Prostate gland (tissue), 2 donors: ENCODE data around the gene AAR2. TPM values are rescaled to one million over a fixed set of nuclear protein-coding genes. Genes with fewer than 3 reads are reported as not detected.

Experiments
- DNase-seq: peaks from one replicate; pipeline ENCODE4 v3.0.0-alpha.2; 2019; ENCODE audit warnings: low spot score
- H3K27ac ChIP-seq, 2 donors: fragments of 200-600 bp; sonication (generic); 2 replicates each; pipeline ENCODE4 v1.5.1; 2017 to 2019
- H3K27me3 ChIP-seq: fragments of 200-600 bp; sonication (generic); replicated peaks from 2 replicates; pipeline ENCODE4 v1.5.1; 2019; ENCODE audit not compliant: insufficient read depth
- H3K36me3 ChIP-seq, 2 donors: fragments of 200-600 bp; sonication (generic); 1 replicate in 1 of 2; 2 replicates in 1 of 2; pipeline versions ENCODE4 v1.5.1 to v1.8.1; 2017 to 2019
- H3K4me1 ChIP-seq: fragments of 200-600 bp; sonication (generic); replicated peaks from 2 replicates; pipeline ENCODE4 v1.5.1; 2019
- H3K4me3 ChIP-seq, 2 donors: fragments of 200-600 bp; sonication (generic); 2 replicates each; pipeline ENCODE4 v1.5.1; 2017 to 2019
- H3K9me3 ChIP-seq: fragments of 200-600 bp; sonication (generic); 2 replicates; pipeline ENCODE4 v1.5.1; 2017
- POLR2A ChIP-seq: fragments of 450-650 bp; IDR thresholded peaks from one replicate; pipeline ENCODE4 v1.6.1; 2016; ENCODE audit warnings: antibody characterized with exemption, mild to moderate bottlenecking
- POLR2AphosphoS5 ChIP-seq: sonication (generic); formaldehyde crosslinking; IDR thresholded peaks from one replicate; pipeline ENCODE4 v1.6.1; 2017; ENCODE audit warnings: antibody characterized with exemption
- WGBS: methylation state at CpG from one replicate; pipeline ENCODE4 v1.1.5; 2018; 5-methylcytosine and 5-hydroxymethylcytosine counted together
- intact Hi-C: fragments of 100-400 bp; cut with DNase I; formaldehyde crosslinking; loops from one replicate; pipeline ENCODE4 v1.14.2; 2022
- total RNA-seq, 2 donors: library from RNA; depleted of rRNA; stranded (reverse); fragments of >200 nt; gene quantifications; one replicate each; pipeline ENCODE4 v1.1.0, GENCODE V29; 2016
- TF ChIP-seq, protein P1 (sequence below), 4 experiments: fragments of 200-600 bp in 2 of 4; fragments of 450-650 bp in 2 of 4; sonication (generic) in 2 of 4; IDR thresholded peaks; 1 replicate in 3 of 4; 2 replicates in 1 of 4; pipeline ENCODE4 v1.5.1; 2016 to 2019; ENCODE audit warnings: antibody characterized with exemption in 4 of 4, mild to moderate bottlenecking in 2 of 4, moderate library complexity in 2 of 4

The AAR2 gene
- total RNA-seq, 2 donors from 2014 or later: 34.7 to 44.6 TPM

DNA sequence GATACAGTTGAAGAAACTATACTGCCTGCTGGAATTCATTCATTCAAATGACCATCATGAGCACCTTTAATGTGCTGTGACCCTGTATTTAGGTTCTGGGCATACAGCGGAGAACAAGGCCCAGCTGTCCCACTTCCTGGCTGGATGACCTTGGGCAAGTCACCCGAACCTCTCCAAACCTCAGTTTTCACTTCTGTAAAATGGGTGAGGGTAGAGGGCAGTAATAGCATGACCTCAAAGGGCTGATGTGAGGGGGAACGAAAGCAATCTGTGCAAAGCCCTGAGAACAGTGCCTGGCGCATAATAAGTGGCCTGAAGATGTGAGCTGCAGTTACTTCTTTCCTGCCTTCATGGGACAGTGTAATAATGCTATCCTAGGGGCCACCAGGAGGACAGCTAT is 20.5 kb upstream of the AAR2 start:
- intact Hi-C loops: no loop called here
- H3K36me3 ChIP-seq: no peaks in the 10 kb centered on the region

DNA sequence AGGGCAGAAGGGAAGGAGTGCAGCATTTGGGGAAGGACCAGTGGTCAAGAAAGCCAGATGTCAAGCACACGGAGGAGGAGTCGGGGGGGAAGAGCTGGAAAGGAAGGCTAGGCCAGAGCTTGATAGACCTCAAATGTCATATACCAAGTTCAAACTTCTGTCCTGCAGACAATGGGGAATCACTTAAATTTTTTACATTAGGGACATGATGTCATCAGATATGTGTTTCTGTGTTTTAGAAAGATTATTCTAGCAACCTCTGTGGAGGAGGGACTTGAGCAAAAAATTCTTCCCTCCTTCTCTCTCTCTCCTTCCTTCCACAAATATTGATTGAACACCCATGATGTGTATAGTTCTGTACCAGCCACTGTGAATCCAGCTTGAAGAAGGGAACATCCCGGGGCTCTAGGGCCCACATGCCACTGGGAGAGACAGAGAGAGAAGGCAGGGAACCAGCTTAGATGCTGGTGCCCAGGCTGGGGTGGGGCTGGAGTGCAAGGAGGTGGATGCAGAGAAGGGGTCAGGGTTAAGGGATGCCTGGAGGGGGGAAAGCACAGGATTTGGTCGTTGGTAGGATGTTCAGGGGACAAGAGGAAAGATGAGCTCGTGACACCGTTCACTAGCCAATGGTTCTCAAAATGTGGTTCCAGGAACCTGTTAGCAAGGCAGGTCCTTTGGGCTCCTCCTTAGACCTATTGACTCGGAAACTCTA is 19.8 kb upstream of the AAR2 start:
- TF ChIP-seq, protein P1, sequence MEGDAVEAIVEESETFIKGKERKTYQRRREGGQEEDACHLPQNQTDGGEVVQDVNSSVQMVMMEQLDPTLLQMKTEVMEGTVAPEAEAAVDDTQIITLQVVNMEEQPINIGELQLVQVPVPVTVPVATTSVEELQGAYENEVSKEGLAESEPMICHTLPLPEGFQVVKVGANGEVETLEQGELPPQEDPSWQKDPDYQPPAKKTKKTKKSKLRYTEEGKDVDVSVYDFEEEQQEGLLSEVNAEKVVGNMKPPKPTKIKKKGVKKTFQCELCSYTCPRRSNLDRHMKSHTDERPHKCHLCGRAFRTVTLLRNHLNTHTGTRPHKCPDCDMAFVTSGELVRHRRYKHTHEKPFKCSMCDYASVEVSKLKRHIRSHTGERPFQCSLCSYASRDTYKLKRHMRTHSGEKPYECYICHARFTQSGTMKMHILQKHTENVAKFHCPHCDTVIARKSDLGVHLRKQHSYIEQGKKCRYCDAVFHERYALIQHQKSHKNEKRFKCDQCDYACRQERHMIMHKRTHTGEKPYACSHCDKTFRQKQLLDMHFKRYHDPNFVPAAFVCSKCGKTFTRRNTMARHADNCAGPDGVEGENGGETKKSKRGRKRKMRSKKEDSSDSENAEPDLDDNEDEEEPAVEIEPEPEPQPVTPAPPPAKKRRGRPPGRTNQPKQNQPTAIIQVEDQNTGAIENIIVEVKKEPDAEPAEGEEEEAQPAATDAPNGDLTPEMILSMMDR (IDR thresholded peaks at IDR 0.05): no peak
- TF ChIP-seq POLR2AphosphoS5 (no peak), POLR2A (no peak)
- intact Hi-C loops: no loop called here
- DNase-seq: no peak
- no peaks in the 10 kb centered on the region for H3K27me3 ChIP-seq
- WGBS: 71% methylated on average over 7 of the region's 7 CpGs
- H3K27ac ChIP-seq: no peak overlapping the region
- no peak overlapping the region for H3K4me3 ChIP-seq
- H3K4me1 ChIP-seq: no peaks in the 10 kb centered on the region
- H3K36me3 ChIP-seq: no peaks in the 10 kb centered on the region
- no peaks in the 10 kb centered on the region for H3K9me3 ChIP-seq

More for the DNA sequence above, 20.5 kb upstream of the AAR2 start:
- Histone ChIP-seq H3K4me3 (no peak overlapping the region), H3K9me3 (no peaks in the 10 kb centered on the region), H3K27me3 (no peaks in the 10 kb centered on the region), H3K27ac (no peak overlapping the region), H3K4me1 (no peaks in the 10 kb centered on the region)
- 96% methylated on average over 4 of the region's 4 CpGs for WGBS
- TF ChIP-seq POLR2AphosphoS5 (no peak), POLR2A (no peak)
- TF ChIP-seq, protein P1 (IDR thresholded peaks at IDR 0.05): no peak
- DNase-seq: no peak

DNA sequence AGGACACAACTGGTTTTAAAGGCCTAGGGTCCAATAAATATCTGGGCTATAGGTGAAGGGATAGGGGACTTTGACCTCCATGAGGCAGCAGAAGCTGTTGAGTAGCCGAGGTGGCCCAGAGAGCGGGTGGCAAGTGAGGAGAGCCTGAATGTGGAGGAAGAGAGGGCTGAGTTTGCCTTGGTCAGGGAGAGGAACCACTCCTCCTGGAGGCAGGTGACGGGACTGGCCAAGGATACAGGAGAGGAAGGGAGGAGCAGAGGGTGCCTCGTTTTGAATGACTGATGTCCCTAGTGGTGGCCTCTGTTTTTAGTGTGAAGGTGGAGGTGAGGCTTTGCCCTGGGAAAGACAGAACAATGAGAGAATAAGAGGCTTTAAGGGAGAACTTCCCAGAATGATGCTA is 19.1 kb upstream of the AAR2 start:
- 60% methylated on average over 4 of the region's 4 CpGs for WGBS

DNA sequence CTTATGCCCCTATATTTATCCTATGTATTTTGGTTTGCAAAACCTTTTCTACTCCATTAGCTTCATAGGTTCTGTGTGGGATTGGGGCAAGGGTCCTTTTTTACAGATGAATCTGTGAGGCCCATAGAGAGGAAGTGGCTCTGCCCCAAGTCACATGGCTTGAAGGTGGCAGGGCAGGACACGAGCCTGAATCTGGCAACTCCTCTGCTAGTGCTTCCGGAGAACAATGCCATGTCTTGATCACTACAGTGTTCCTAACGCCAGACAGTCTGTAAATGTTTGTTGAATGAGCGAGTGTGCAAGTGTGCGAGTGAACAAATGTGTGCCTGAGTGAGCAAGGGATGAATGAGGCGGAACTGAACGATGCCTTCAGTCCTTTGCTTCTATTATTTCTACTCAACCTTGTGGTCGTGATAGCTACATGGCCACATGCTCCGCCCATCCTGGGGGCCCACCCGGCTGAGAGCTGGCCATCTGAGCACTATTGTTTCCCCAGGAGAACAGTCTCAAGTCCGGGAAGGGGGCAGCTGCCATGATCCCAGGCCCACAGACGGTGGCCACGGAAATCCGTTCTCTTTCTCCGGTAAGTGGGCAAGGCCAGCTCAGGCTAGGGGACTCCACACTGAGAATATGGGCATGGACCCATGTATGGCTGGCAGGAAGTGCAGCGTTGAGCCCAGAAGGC is 17.8 kb upstream of the AAR2 start:
- H3K9me3 ChIP-seq: no peaks in the 10 kb centered on the region
- no peak overlapping the region for H3K4me3 ChIP-seq
- TF ChIP-seq POLR2AphosphoS5: no peak
- no peak for TF ChIP-seq POLR2A
- TF ChIP-seq, protein P1 (IDR thresholded peaks at IDR 0.05): no peak
- no peak for DNase-seq
- no peak overlapping the region for H3K27ac ChIP-seq
- intact Hi-C loops: no loop called here
- H3K36me3 ChIP-seq: no peaks in the 10 kb centered on the region
- 76% methylated on average over 16 of the region's 16 CpGs for WGBS
- no peaks in the 10 kb centered on the region for H3K4me1 ChIP-seq
- H3K27me3 ChIP-seq: no peaks in the 10 kb centered on the region

More for the DNA sequence above, 19.1 kb upstream of the AAR2 start:
- Histone ChIP-seq H3K27ac (no peak overlapping the region), H3K36me3 (no peaks in the 10 kb centered on the region), H3K4me1 (no peaks in the 10 kb centered on the region), H3K4me3 (no peak overlapping the region), H3K9me3 (no peaks in the 10 kb centered on the region), H3K27me3 (no peaks in the 10 kb centered on the region)
- no peak for DNase-seq
- intact Hi-C loops: no loop called here
- TF ChIP-seq, protein P1 (IDR thresholded peaks at IDR 0.05): no peak
- TF ChIP-seq POLR2AphosphoS5: no peak
- no peak for TF ChIP-seq POLR2A
